Activated CD8-positive, alpha-beta T cell treated with anti-CD3 and anti-CD28 coated beads, Interleukin-2, amount 10 ng/mL, durations not matched to agents 7 days and 5 days (primary cell): ENCODE data around the gene ADH4. TPM values are rescaled to one million over a fixed set of nuclear protein-coding genes. Genes with fewer than 3 reads are reported as not detected.

Source experiments
- ATAC-seq: fragments of 150-1000 bp; cut with Tn5 transposase; one replicate; pipeline ENCODE4 v1.10.0; 2021; ENCODE audit warnings: moderate library complexity
- CTCF ChIA-PET: fragments of 350-600 bp; sonication (Branson Sonifier 250); formaldehyde crosslinking; loops from one replicate; lab custom pipeline; 2021; ENCODE audit warnings: antibody characterized with exemption; lab: Charles Lee
- POLR2A ChIA-PET: fragments of 350-600 bp; sonication (Branson Sonifier 250); formaldehyde crosslinking; loops from one replicate; lab custom pipeline; 2021; ENCODE audit warnings: antibody characterized with exemption; lab: Charles Lee
- DNase-seq: peaks from one replicate; pipeline ENCODE4 v3.0.0-alpha.2; 2020
- H3K27ac Mint-ChIP-seq: one replicate; pipeline ENCODE4 v1.8.0; 2021; ENCODE audit warnings: mild to moderate bottlenecking, mixed read lengths
- H3K27me3 Mint-ChIP-seq: one replicate; pipeline ENCODE4 v1.8.0; 2021; ENCODE audit warnings: low read depth, mixed read lengths
- H3K36me3 Mint-ChIP-seq: one replicate; pipeline ENCODE4 v1.8.0; 2021; ENCODE audit warnings: low read depth, mixed read lengths
- H3K4me1 Mint-ChIP-seq: one replicate; pipeline ENCODE4 v1.8.0; 2021; ENCODE audit warnings: low read depth, mixed read lengths
- H3K4me3 Mint-ChIP-seq: one replicate; pipeline ENCODE4 v1.8.0; 2021; ENCODE audit warnings: mild to moderate bottlenecking, mixed read lengths
- H3K9me3 Mint-ChIP-seq: one replicate; pipeline ENCODE4 v1.8.0; 2022; ENCODE audit warnings: mixed read lengths; ENCODE audit not compliant: insufficient read depth
- total RNA-seq, 2 experiments: library from RNA; stranded (reverse); gene quantifications; one replicate each; pipeline ENCODE4 v1.2.3, GENCODE V29; 2021

ADH4 gene
- total RNA-seq, 2 experiments from 2014 or later, result not detected

GRCh38 chr4:99157478-99157935 lies 13.4 kb upstream of the ADH4 start:
- ATAC-seq (no peak), DNase-seq (no peak)
- Mint-ChIP-seq H3K4me1 (no peaks in the 10 kb centered on the region), H3K27ac (no peak overlapping the region), H3K27me3 (no peaks in the 10 kb centered on the region), H3K9me3 (no peaks in the 10 kb centered on the region), H3K36me3 (no peaks in the 10 kb centered on the region), H3K4me3 (no peak overlapping the region)
- POLR2A ChIA-PET, result no interaction called here
- CTCF ChIA-PET, result no interaction called here

- ChIA-PET POLR2A (no interaction called here), CTCF (no interaction called here)
- ATAC-seq (no peak), DNase-seq (no peak)
- Mint-ChIP-seq H3K9me3 (no peaks in the 10 kb centered on the region), H3K4me3 (no peak overlapping the region), H3K4me1 (no peaks in the 10 kb centered on the region), H3K36me3 (no peaks in the 10 kb centered on the region), H3K27ac (no peak overlapping the region), H3K27me3 (no peaks in the 10 kb centered on the region)
Observed at GRCh38 chr4:99156992-99157391, 12.9 kb upstream of the ADH4 start.

- H3K4me3 Mint-ChIP-seq, result no peak overlapping the region
- POLR2A ChIA-PET, result no interaction called here
- CTCF ChIA-PET, result interaction anchor here (0.7 kb wide), 1 partner anchor 14 kb away, joined by 3 read pairs; no protein-coding TSS in a partner anchor
Observed at GRCh38 chr4:99154658-99155342, 10.7 kb upstream of the ADH4 start.

GRCh38 chr4:99151995-99152394 lies 7.9 kb upstream of the ADH4 start:
- POLR2A ChIA-PET, result no interaction called here
- Mint-ChIP-seq H3K36me3 (no peaks in the 10 kb centered on the region), H3K9me3 (peaks cover 4% of the 10 kb centered on the region), H3K4me3 (no peak overlapping the region), H3K27ac (no peak overlapping the region), H3K4me1 (peaks cover 3% of the 10 kb centered on the region), H3K27me3 (no peaks in the 10 kb centered on the region)
- CTCF ChIA-PET, result no interaction called here
- no peak for ATAC-seq
- no peak for DNase-seq

More at GRCh38 chr4:99154658-99155342, 10.7 kb upstream of the ADH4 start:
- Mint-ChIP-seq H3K27me3 (no peaks in the 10 kb centered on the region), H3K4me1 (peaks cover under 1% of the 10 kb centered on the region), H3K9me3 (peaks cover 4% of the 10 kb centered on the region), H3K36me3 (no peaks in the 10 kb centered on the region), H3K27ac (no peak overlapping the region)
- no peak for ATAC-seq
- no peak for DNase-seq

GRCh38 chr4:99151452-99151851 lies 7.4 kb upstream of the ADH4 start:
- ChIA-PET POLR2A (no interaction called here), CTCF (no interaction called here)

GRCh38 chr4:99149426-99150019 lies 5.4 kb upstream of the ADH4 start:
- H3K27ac Mint-ChIP-seq, result no peak overlapping the region
- H3K27me3 Mint-ChIP-seq, result no peaks in the 10 kb centered on the region
- peaks cover 3% of the 10 kb centered on the region for H3K4me1 Mint-ChIP-seq
- POLR2A ChIA-PET, result no interaction called here
- ATAC-seq (no peak), DNase-seq (no peak)
- CTCF ChIA-PET, result interaction anchor here (1.6 kb wide), 1 partner anchor 154 kb away, joined by 5 read pairs; the partner anchor contains the start of gene METAP1
- H3K9me3 Mint-ChIP-seq, result peaks cover 4% of the 10 kb centered on the region
- H3K4me3 Mint-ChIP-seq, result no peak overlapping the region
- no peaks in the 10 kb centered on the region for H3K36me3 Mint-ChIP-seq

More at GRCh38 chr4:99151452-99151851, 7.4 kb upstream of the ADH4 start:
- Mint-ChIP-seq H3K27ac (no peak overlapping the region), H3K4me1 (peaks cover 3% of the 10 kb centered on the region), H3K9me3 (peaks cover 4% of the 10 kb centered on the region), H3K27me3 (no peaks in the 10 kb centered on the region), H3K4me3 (no peak overlapping the region), H3K36me3 (no peaks in the 10 kb centered on the region)
- DNase-seq (no peak), ATAC-seq (no peak)

- H3K4me3 Mint-ChIP-seq, result no peak overlapping the region
- H3K27ac Mint-ChIP-seq, result no peak overlapping the region
- no peaks in the 10 kb centered on the region for H3K27me3 Mint-ChIP-seq
- no peak for ATAC-seq
- no peak for DNase-seq
- ChIA-PET CTCF (interaction anchor here (1.6 kb wide), 1 partner anchor 153 kb away, joined by 5 read pairs; the partner anchor contains the start of gene METAP1), POLR2A (no interaction called here)
- H3K36me3 Mint-ChIP-seq, result no peaks in the 10 kb centered on the region
- H3K9me3 Mint-ChIP-seq, result peaks cover 4% of the 10 kb centered on the region
- peaks cover 3% of the 10 kb centered on the region for H3K4me1 Mint-ChIP-seq
Observed at GRCh38 chr4:99148550-99148949, 4.5 kb upstream of the ADH4 start.

GRCh38 chr4:99144587-99144986 lies 490 bp upstream of the ADH4 start:
- H3K27me3 Mint-ChIP-seq, result no peaks in the 10 kb centered on the region
- DNase-seq, result no peak
- no peak overlapping the region for H3K27ac Mint-ChIP-seq
- no peaks in the 10 kb centered on the region for H3K9me3 Mint-ChIP-seq
- no peak for ATAC-seq
- no peaks in the 10 kb centered on the region for H3K36me3 Mint-ChIP-seq
- ChIA-PET CTCF (no interaction called here), POLR2A (no interaction called here)
- H3K4me3 Mint-ChIP-seq, result no peak overlapping the region
- H3K4me1 Mint-ChIP-seq, result peaks cover under 1% of the 10 kb centered on the region

- H3K4me3 Mint-ChIP-seq, result no peak overlapping the region
- ChIA-PET POLR2A (no interaction called here), CTCF (no interaction called here)
- no peaks in the 10 kb centered on the region for H3K4me1 Mint-ChIP-seq
- peaks cover 2% of the 10 kb centered on the region for H3K27me3 Mint-ChIP-seq
- no peaks in the 10 kb centered on the region for H3K36me3 Mint-ChIP-seq
- DNase-seq (no peak), ATAC-seq (no peak)
- no peak overlapping the region for H3K27ac Mint-ChIP-seq
- H3K9me3 Mint-ChIP-seq, result no peaks in the 10 kb centered on the region
Observed at GRCh38 chr4:99136329-99136728, 7.8 kb downstream of the ADH4 start.

- no peak overlapping the region for H3K27ac Mint-ChIP-seq
- H3K4me1 Mint-ChIP-seq, result no peaks in the 10 kb centered on the region
- peaks cover 2% of the 10 kb centered on the region for H3K27me3 Mint-ChIP-seq
- CTCF ChIA-PET, result no interaction called here
- DNase-seq (no peak), ATAC-seq (no peak)
- no peaks in the 10 kb centered on the region for H3K36me3 Mint-ChIP-seq
- POLR2A ChIA-PET, result no interaction called here
- H3K4me3 Mint-ChIP-seq, result no peak overlapping the region
- H3K9me3 Mint-ChIP-seq, result no peaks in the 10 kb centered on the region
Observed at GRCh38 chr4:99135541-99136162, 8.4 kb downstream of the ADH4 start.

GRCh38 chr4:99134586-99134985 lies 9.5 kb downstream of the ADH4 start:
- H3K4me3 Mint-ChIP-seq, result no peak overlapping the region
- no peak for ATAC-seq
- peaks cover 2% of the 10 kb centered on the region for H3K27me3 Mint-ChIP-seq
- H3K27ac Mint-ChIP-seq, result no peak overlapping the region
- no peak for DNase-seq
- no peaks in the 10 kb centered on the region for H3K9me3 Mint-ChIP-seq
- H3K4me1 Mint-ChIP-seq, result no peaks in the 10 kb centered on the region
- ChIA-PET CTCF (no interaction called here), POLR2A (no interaction called here)
- no peaks in the 10 kb centered on the region for H3K36me3 Mint-ChIP-seq

GRCh38 chr4:99131378-99131777 lies 12.7 kb downstream of the ADH4 start:
- CTCF ChIA-PET, result no interaction called here
- H3K9me3 Mint-ChIP-seq, result no peaks in the 10 kb centered on the region
- no peaks in the 10 kb centered on the region for H3K36me3 Mint-ChIP-seq
- H3K4me3 Mint-ChIP-seq, result no peak overlapping the region
- DNase-seq, result no peak
- no peaks in the 10 kb centered on the region for H3K4me1 Mint-ChIP-seq
- POLR2A ChIA-PET, result interaction anchor here (1.3 kb wide), 1 partner anchor 43 kb away, joined by 4 read pairs; the partner anchor contains the start of gene ADH5
- peaks cover 2% of the 10 kb centered on the region for H3K27me3 Mint-ChIP-seq
- no peak for ATAC-seq
- H3K27ac Mint-ChIP-seq, result no peak overlapping the region
